ENCODE results near the gene HCRTR1. TPM values are rescaled to one million over a fixed set of nuclear protein-coding genes. Genes with fewer than 3 reads are reported as not detected.

HCRTR1 gene
- total RNA-seq, 2 donors from 2014 or later, result not detected

GRCh38 chr1:31670593-31670964 lies 53.1 kb downstream of the HCRTR1 start:
- H3K27ac Mint-ChIP-seq, result peak overlapping the region; percentile 68

GRCh38 chr1:31671147-31671546 lies 53.7 kb downstream of the HCRTR1 start:
- Mint-ChIP-seq H3K27ac (no peak overlapping the region), H3K36me3 (ENCODE audit: low read depth) (peaks cover 9% of the 10 kb centered on the region), H3K4me1 (peaks cover 15% of the 10 kb centered on the region), H3K27me3 (peaks cover 60% of the 10 kb centered on the region), H3K4me3 (peak overlapping the region; percentile 19)
- no peaks in the 10 kb centered on the region for H3K9me3 ChIP-seq (ENCODE audit: control insufficient read depth, low read length, poor library complexity, severe bottlenecking)
- DNase-seq (no peak), ATAC-seq (no peak)

More at GRCh38 chr1:31670593-31670964, 53.1 kb downstream of the HCRTR1 start:
- Mint-ChIP-seq H3K36me3 (ENCODE audit: low read depth) (peaks cover 9% of the 10 kb centered on the region), H3K4me1 (peaks cover 15% of the 10 kb centered on the region), H3K27me3 (peaks cover 57% of the 10 kb centered on the region), H3K4me3 (peak overlapping the region; percentile 92)
- DNase-seq (no peak), ATAC-seq (no peak)
- no peaks in the 10 kb centered on the region for H3K9me3 ChIP-seq (ENCODE audit: control insufficient read depth, low read length, poor library complexity, severe bottlenecking)

- ATAC-seq, result no peak
- H3K27me3 Mint-ChIP-seq, result peaks cover 60% of the 10 kb centered on the region
- H3K9me3 ChIP-seq (ENCODE audit: control insufficient read depth, low read length, poor library complexity, severe bottlenecking), result no peaks in the 10 kb centered on the region
- H3K27ac Mint-ChIP-seq, result no peak overlapping the region
- peaks cover 9% of the 10 kb centered on the region for H3K36me3 Mint-ChIP-seq (ENCODE audit: low read depth)
- H3K4me1 Mint-ChIP-seq, result peaks cover 13% of the 10 kb centered on the region
- H3K4me3 Mint-ChIP-seq, result no peak overlapping the region
- no peak for DNase-seq
Measured at GRCh38 chr1:31671561-31672201, 54.2 kb downstream of the HCRTR1 start.

GRCh38 chr1:31672986-31673385 lies 55.5 kb downstream of the HCRTR1 start:
- Mint-ChIP-seq H3K27ac (no peak overlapping the region), H3K4me1 (peaks cover 13% of the 10 kb centered on the region), H3K27me3 (peaks cover 59% of the 10 kb centered on the region), H3K4me3 (no peak overlapping the region), H3K36me3 (ENCODE audit: low read depth) (peaks cover 9% of the 10 kb centered on the region)
- no peak for ATAC-seq
- no peaks in the 10 kb centered on the region for H3K9me3 ChIP-seq (ENCODE audit: control insufficient read depth, low read length, poor library complexity, severe bottlenecking)
- no peak for DNase-seq

- Mint-ChIP-seq H3K4me3 (no peak overlapping the region), H3K4me1 (peaks cover 13% of the 10 kb centered on the region), H3K36me3 (ENCODE audit: low read depth) (peaks cover 9% of the 10 kb centered on the region), H3K27ac (no peak overlapping the region), H3K27me3 (peaks cover 56% of the 10 kb centered on the region)
- ATAC-seq (no peak), DNase-seq (no peak)
- no peaks in the 10 kb centered on the region for H3K9me3 ChIP-seq (ENCODE audit: control insufficient read depth, low read length, poor library complexity, severe bottlenecking)
Measured at GRCh38 chr1:31673433-31673832, 55.9 kb downstream of the HCRTR1 start.

- Mint-ChIP-seq H3K36me3 (ENCODE audit: low read depth) (peaks cover 9% of the 10 kb centered on the region), H3K4me1 (peaks cover 11% of the 10 kb centered on the region), H3K27ac (no peak overlapping the region), H3K4me3 (no peak overlapping the region), H3K27me3 (peaks cover 45% of the 10 kb centered on the region)
- DNase-seq, result no peak
- no peak for ATAC-seq
- no peaks in the 10 kb centered on the region for H3K9me3 ChIP-seq (ENCODE audit: control insufficient read depth, low read length, poor library complexity, severe bottlenecking)
Measured at GRCh38 chr1:31674626-31675025, 57.1 kb downstream of the HCRTR1 start.

GRCh38 chr1:31675161-31675560 lies 57.7 kb downstream of the HCRTR1 start:
- Mint-ChIP-seq H3K27me3 (peaks cover 39% of the 10 kb centered on the region), H3K27ac (no peak overlapping the region), H3K4me3 (no peak overlapping the region), H3K36me3 (ENCODE audit: low read depth) (peaks cover 7% of the 10 kb centered on the region), H3K4me1 (peaks cover 6% of the 10 kb centered on the region)
- no peaks in the 10 kb centered on the region for H3K9me3 ChIP-seq (ENCODE audit: control insufficient read depth, low read length, poor library complexity, severe bottlenecking)
- ATAC-seq (no peak), DNase-seq (no peak)

- peaks cover 4% of the 10 kb centered on the region for H3K4me1 Mint-ChIP-seq
- no peak overlapping the region for H3K4me3 Mint-ChIP-seq
- peaks cover 37% of the 10 kb centered on the region for H3K27me3 Mint-ChIP-seq
- ATAC-seq (no peak), DNase-seq (no peak)
- H3K27ac Mint-ChIP-seq, result no peak overlapping the region
- no peaks in the 10 kb centered on the region for H3K9me3 ChIP-seq (ENCODE audit: control insufficient read depth, low read length, poor library complexity, severe bottlenecking)
- H3K36me3 Mint-ChIP-seq (ENCODE audit: low read depth), result peaks cover 5% of the 10 kb centered on the region
Measured at GRCh38 chr1:31675756-31676155, 58.3 kb downstream of the HCRTR1 start.

Other genes starting within 250 kb of the HCRTR1 start
- gene FABP3, start 244.6 kb upstream of the HCRTR1 start, total RNA-seq, result not detected
- gene SERINC2, start 204.5 kb upstream of the HCRTR1 start, total RNA-seq, result under 1 TPM in 1 of 2 donors, not detected in 1; 0.32 TPM
- not detected for gene TINAGL1, start 41.2 kb upstream of the HCRTR1 start, total RNA-seq
- gene PEF1, start 27.2 kb downstream of the HCRTR1 start, total RNA-seq, result 10 to 100 TPM; 44.0 to 47.6 TPM
- gene COL16A1, start 86.3 kb downstream of the HCRTR1 start, total RNA-seq, result not detected
- 1 to 10 TPM; 1.0 to 1.4 TPM for gene ADGRB2, start 146.7 kb downstream of the HCRTR1 start, total RNA-seq
- 1 to 10 TPM in 1 of 2 donors, under 1 TPM in 1; 0.30 to 7.5 TPM for gene SPOCD1, start 198.3 kb downstream of the HCRTR1 start, total RNA-seq